Measurements from ENCODE around the gene CAPG. TPM values are rescaled to one million over a fixed set of nuclear protein-coding genes. Genes with fewer than 3 reads are reported as not detected.

CAPG gene
- total and polyA plus RNA-seq, 9 of the 15 experiments (the other 6 are each of a cell fraction or from before 2014, with no cell fraction given) = 10.6 to 90.4 (median 56.0) TPM

- TF ChIP-seq JUNB (CRISPR knock-in tag; conservative IDR thresholded peaks at IDR 0.05) (no peak), MLLT1 (IDR thresholded peaks at IDR 0.05) (no peak; a peak in 1 of 4 replicates), ZNF133 (CRISPR knock-in tag; IDR thresholded peaks at IDR 0.05) (0 out of 2 replicates have a peak, but pooled peaks have one; percentile 79), ZNF740 (CRISPR knock-in tag; IDR thresholded peaks at IDR 0.05) (no peak), ZNF740 (tag; IDR thresholded peaks at IDR 0.05) (peak in 1 of 2 experiments; percentile 77; a peak in 2 of 4 replicates), GTF2B (IDR thresholded peaks at IDR 0.05; ENCODE audit: extremely low read depth, insufficient read length) (no peak), EWSR1 (IDR thresholded peaks at IDR 0.05; ENCODE audit: borderline replicate concordance, low read depth, partially characterized antibody) (no peak), NKRF (IDR thresholded peaks at IDR 0.05; ENCODE audit: borderline replicate concordance) (no peak), ELF2 (CRISPR knock-in tag; IDR thresholded peaks at IDR 0.05) (peak; percentile 57), E2F8 (IDR thresholded peaks at IDR 0.05; ENCODE audit: low read depth, partially characterized antibody) (no peak), CHCHD3 (CRISPR knock-in tag; IDR thresholded peaks at IDR 0.05) (no peak), ESRRA (IDR thresholded peaks at IDR 0.05; ENCODE audit: borderline replicate concordance, low read depth) (no peak; the same call in 1 of the 2 replicates), RCOR1 (IDR thresholded peaks at IDR 0.05; ENCODE audit: borderline replicate concordance in 1 of 2, low read depth in 2 of 2, low read length in 2 of 2) (peak; percentile 28 to 86; a peak in 3 of 4 replicates), CBX1 (IDR thresholded peaks at IDR 0.05; ENCODE audit: low read depth) (0 out of 2 replicates have a peak, but pooled peaks have one; percentile 54), PTRF (tag; IDR thresholded peaks at IDR 0.05) (no peak), ZKSCAN8 (CRISPR knock-in tag; IDR thresholded peaks at IDR 0.05) (no peak), PPARD (CRISPR knock-in tag; IDR thresholded peaks at IDR 0.05) (0 out of 2 replicates have a peak, but pooled peaks have one; percentile 31), SREBF1 (IDR thresholded peaks at IDR 0.05; ENCODE audit: borderline replicate concordance, low read depth, low read length) (no peak), ETS2 (tag; IDR thresholded peaks at IDR 0.05; ENCODE audit: borderline replicate concordance, poor library complexity, severe bottlenecking) (no peak)
Measured at GRCh38 chr2:85420536-85421259, 10.5 kb upstream of the CAPG start (continued).
